SK-N-SH treated with all-trans-retinoic acid at 6 μM for 48 hours (cell line): ENCODE measurements around the gene NDUFS3.

ENCODE experiments used
- ARNTL ChIP-seq: fragments of 450-650 bp; formaldehyde crosslinking; IDR thresholded peaks from 2 replicates; pipeline ENCODE4 v1.5.0; 2020; ENCODE audit warnings: low read depth, mild to moderate bottlenecking, moderate library complexity, borderline replicate concordance
- CSDC2 ChIP-seq: fragments of 250-450 bp; sonication (Bioruptor Pico); IDR thresholded peaks from 2 replicates; pipeline ENCODE4 v1.5.0; 2020; ENCODE audit warnings: mild to moderate bottlenecking, moderate library complexity
- ESRRG ChIP-seq: fragments of 250-450 bp; sonication (Bioruptor Pico); IDR thresholded peaks from 2 replicates; pipeline ENCODE4 v1.6.1; 2021; ENCODE audit warnings: mild to moderate bottlenecking
- PPARA ChIP-seq: fragments of 250-450 bp; sonication (Bioruptor Pico); IDR thresholded peaks from 2 replicates; pipeline ENCODE4 v1.5.0; 2020; ENCODE audit warnings: mild to moderate bottlenecking, borderline replicate concordance
- RARB ChIP-seq: fragments of 250-450 bp; sonication (Bioruptor Pico); IDR thresholded peaks from 2 replicates; pipeline ENCODE4 v1.8.0; 2021; ENCODE audit warnings: mild to moderate bottlenecking, moderate library complexity
- TCF4 ChIP-seq: fragments of 250-450 bp; sonication (Bioruptor Pico); IDR thresholded peaks from 2 replicates; pipeline ENCODE4 v1.8.0; 2021; ENCODE audit warnings: mild to moderate bottlenecking, moderate library complexity, borderline replicate concordance
- TOX ChIP-seq: fragments of 250-450 bp; sonication (Bioruptor Pico); IDR thresholded peaks from 2 replicates; pipeline ENCODE4 v1.8.0; 2021; ENCODE audit warnings: mild to moderate bottlenecking, moderate library complexity, borderline replicate concordance
- ZC3H10 ChIP-seq: fragments of 250-450 bp; sonication (Bioruptor Pico); IDR thresholded peaks from 2 replicates; pipeline ENCODE4 v1.5.1; 2021; ENCODE audit warnings: mild to moderate bottlenecking, moderate library complexity
- ZFP3 ChIP-seq: fragments of 250-450 bp; sonication (Bioruptor Pico); IDR thresholded peaks from 2 replicates; pipeline ENCODE4 v1.5.0; 2020; ENCODE audit warnings: mild to moderate bottlenecking, moderate library complexity
- ZFP30 ChIP-seq: fragments of 450-650 bp; formaldehyde crosslinking; IDR thresholded peaks from 2 replicates; pipeline ENCODE4 v1.5.0; 2022; ENCODE audit warnings: mild to moderate bottlenecking, moderate library complexity
- ZNF70 ChIP-seq: fragments of 450-650 bp; formaldehyde crosslinking; IDR thresholded peaks from 2 replicates; pipeline ENCODE4 v1.5.0; 2020; ENCODE audit warnings: mild to moderate bottlenecking, moderate library complexity
- TF ChIP-seq, protein P1 (sequence below): fragments of 250-450 bp; sonication (Bioruptor Pico); IDR thresholded peaks from 2 replicates; pipeline ENCODE4 v1.5.1; 2020; ENCODE audit warnings: low read depth, mild to moderate bottlenecking, moderate library complexity
- TF ChIP-seq, protein P2 (sequence below): fragments of 250-450 bp; sonication (Bioruptor Pico); IDR thresholded peaks from 2 replicates; pipeline ENCODE4 v1.8.0; 2020; ENCODE audit warnings: mild to moderate bottlenecking, moderate library complexity, borderline replicate concordance
- TF ChIP-seq, protein P3 (sequence below): fragments of 250-450 bp; sonication (Bioruptor Pico); IDR thresholded peaks from 2 replicates; pipeline ENCODE4 v1.5.0; 2020; ENCODE audit warnings: mild to moderate bottlenecking, moderate library complexity

DNA sequence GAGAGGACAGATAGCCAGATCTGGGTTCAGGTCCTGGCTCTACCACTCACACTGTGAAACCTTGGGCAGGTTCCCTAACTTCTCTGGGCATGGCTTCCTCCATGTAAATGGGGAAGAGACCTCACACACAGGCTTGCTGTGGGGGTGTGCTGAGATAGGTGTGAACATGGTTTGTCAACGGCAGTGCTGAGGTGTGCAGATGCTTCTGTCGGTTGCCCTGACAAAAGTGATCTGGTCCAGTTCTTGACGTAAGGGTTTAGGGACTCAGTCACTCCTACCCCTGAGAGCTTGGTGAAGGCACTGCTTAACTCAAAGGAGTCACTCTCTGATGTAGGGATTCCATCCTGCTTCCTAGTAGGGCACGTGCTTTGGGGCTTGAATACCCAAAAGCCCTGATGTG, 13.4 kb downstream of the NDUFS3 start:
- TF ChIP-seq, protein P1, sequence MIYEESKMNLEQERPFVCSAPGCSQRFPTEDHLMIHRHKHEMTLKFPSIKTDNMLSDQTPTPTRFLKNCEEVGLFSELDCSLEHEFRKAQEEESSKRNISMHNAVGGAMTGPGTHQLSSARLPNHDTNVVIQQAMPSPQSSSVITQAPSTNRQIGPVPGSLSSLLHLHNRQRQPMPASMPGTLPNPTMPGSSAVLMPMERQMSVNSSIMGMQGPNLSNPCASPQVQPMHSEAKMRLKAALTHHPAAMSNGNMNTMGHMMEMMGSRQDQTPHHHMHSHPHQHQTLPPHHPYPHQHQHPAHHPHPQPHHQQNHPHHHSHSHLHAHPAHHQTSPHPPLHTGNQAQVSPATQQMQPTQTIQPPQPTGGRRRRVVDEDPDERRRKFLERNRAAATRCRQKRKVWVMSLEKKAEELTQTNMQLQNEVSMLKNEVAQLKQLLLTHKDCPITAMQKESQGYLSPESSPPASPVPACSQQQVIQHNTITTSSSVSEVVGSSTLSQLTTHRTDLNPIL, result no peak
- TF ChIP-seq, protein P2, sequence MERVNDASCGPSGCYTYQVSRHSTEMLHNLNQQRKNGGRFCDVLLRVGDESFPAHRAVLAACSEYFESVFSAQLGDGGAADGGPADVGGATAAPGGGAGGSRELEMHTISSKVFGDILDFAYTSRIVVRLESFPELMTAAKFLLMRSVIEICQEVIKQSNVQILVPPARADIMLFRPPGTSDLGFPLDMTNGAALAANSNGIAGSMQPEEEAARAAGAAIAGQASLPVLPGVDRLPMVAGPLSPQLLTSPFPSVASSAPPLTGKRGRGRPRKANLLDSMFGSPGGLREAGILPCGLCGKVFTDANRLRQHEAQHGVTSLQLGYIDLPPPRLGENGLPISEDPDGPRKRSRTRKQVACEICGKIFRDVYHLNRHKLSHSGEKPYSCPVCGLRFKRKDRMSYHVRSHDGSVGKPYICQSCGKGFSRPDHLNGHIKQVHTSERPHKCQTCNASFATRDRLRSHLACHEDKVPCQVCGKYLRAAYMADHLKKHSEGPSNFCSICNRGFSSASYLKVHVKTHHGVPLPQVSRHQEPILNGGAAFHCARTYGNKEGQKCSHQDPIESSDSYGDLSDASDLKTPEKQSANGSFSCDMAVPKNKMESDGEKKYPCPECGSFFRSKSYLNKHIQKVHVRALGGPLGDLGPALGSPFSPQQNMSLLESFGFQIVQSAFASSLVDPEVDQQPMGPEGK (CRISPR knock-in tag), result no peak
- TF ChIP-seq ZFP3 (no peak), ESRRG (CRISPR knock-in tag) (no peak), TCF4 (CRISPR knock-in tag) (no peak), ZNF70 (CRISPR knock-in tag) (no peak), ARNTL (CRISPR knock-in tag) (no peak), CSDC2 (CRISPR knock-in tag) (no peak), ZFP30 (CRISPR knock-in tag) (no peak), PPARA (CRISPR knock-in tag) (no peak), ZC3H10 (CRISPR knock-in tag) (no peak), RARB (CRISPR knock-in tag) (no peak), TOX (CRISPR knock-in tag) (no peak)
- TF ChIP-seq, protein P3, sequence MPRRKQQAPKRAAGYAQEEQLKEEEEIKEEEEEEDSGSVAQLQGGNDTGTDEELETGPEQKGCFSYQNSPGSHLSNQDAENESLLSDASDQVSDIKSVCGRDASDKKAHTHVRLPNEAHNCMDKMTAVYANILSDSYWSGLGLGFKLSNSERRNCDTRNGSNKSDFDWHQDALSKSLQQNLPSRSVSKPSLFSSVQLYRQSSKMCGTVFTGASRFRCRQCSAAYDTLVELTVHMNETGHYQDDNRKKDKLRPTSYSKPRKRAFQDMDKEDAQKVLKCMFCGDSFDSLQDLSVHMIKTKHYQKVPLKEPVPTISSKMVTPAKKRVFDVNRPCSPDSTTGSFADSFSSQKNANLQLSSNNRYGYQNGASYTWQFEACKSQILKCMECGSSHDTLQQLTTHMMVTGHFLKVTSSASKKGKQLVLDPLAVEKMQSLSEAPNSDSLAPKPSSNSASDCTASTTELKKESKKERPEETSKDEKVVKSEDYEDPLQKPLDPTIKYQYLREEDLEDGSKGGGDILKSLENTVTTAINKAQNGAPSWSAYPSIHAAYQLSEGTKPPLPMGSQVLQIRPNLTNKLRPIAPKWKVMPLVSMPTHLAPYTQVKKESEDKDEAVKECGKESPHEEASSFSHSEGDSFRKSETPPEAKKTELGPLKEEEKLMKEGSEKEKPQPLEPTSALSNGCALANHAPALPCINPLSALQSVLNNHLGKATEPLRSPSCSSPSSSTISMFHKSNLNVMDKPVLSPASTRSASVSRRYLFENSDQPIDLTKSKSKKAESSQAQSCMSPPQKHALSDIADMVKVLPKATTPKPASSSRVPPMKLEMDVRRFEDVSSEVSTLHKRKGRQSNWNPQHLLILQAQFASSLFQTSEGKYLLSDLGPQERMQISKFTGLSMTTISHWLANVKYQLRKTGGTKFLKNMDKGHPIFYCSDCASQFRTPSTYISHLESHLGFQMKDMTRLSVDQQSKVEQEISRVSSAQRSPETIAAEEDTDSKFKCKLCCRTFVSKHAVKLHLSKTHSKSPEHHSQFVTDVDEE (CRISPR knock-in tag), result no peak
